ENCODE measurements around the gene SLC28A1.
A peak's percentile ranks its signal among the peaks of the same experiment; 100 is the strongest.

Gene SLC28A1, protein sequence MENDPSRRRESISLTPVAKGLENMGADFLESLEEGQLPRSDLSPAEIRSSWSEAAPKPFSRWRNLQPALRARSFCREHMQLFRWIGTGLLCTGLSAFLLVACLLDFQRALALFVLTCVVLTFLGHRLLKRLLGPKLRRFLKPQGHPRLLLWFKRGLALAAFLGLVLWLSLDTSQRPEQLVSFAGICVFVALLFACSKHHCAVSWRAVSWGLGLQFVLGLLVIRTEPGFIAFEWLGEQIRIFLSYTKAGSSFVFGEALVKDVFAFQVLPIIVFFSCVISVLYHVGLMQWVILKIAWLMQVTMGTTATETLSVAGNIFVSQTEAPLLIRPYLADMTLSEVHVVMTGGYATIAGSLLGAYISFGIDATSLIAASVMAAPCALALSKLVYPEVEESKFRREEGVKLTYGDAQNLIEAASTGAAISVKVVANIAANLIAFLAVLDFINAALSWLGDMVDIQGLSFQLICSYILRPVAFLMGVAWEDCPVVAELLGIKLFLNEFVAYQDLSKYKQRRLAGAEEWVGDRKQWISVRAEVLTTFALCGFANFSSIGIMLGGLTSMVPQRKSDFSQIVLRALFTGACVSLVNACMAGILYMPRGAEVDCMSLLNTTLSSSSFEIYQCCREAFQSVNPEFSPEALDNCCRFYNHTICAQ

GRCh38 chr15:84883916-84884781 lies at the start of gene SLC28A1:
SLC28A1 (plus strand) TSS chr15:84884662; CDS start chr15:84887761, 3,099 bp downstream.
- DNase-seq = no peak

- no peak for DNase-seq
Observed at GRCh38 chr15:84834969-84835368, 49.5 kb upstream of the SLC28A1 start.

DNA sequence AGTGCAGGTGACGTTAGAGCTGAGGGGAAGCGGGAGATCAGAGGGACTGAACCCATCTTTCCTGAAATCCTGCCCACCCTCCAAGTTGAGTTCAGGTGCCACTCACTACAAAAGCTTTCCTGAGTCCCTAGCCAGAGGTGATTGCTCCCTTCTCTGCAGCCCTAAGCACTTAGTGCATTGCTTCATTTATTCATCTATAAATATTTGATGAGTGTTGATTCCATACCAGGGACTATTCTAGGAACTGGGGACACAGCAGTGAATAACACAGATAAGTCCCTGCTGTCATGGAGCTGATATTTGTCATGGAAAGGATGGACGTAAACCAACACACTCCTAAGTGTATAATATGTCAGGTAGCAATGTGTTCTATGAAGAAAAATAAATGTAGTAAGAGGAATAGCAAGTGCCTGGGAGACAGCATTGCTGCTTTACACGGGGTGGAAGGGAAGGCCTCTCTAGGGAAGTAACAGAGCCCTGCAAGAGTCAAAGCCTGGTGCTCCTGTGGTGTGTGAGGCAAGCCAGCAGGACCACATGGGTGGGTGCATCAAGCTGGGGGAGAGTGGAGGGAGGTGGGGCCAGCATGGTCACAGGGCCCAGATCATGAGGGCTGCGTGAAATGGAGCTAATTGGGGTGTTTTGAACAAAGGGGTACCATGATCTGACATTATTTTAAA lies 48.7 kb upstream of the SLC28A1 start:
- no peak for DNase-seq

- no peak for DNase-seq
Observed at GRCh38 chr15:84836844-84837243, 47.6 kb upstream of the SLC28A1 start.

DNA sequence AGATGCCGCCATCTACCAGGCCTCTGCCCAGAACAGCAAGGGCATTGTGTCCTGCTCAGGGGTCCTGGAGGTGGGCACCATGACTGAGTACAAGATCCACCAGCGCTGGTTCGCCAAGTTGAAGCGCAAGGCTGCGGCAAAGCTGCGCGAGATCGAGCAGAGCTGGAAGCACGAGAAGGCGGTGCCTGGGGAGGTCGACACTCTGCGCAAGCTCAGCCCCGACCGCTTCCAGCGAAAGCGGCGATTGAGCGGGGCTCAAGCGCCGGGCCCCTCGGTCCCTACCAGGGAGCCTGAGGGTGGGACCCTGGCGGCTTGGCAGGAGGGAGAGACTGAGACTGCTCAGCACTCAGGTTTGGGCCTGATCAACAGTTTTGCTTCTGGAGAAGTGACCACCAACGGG lies 44.7 kb upstream of the SLC28A1 start:
- no peak for DNase-seq

DNA sequence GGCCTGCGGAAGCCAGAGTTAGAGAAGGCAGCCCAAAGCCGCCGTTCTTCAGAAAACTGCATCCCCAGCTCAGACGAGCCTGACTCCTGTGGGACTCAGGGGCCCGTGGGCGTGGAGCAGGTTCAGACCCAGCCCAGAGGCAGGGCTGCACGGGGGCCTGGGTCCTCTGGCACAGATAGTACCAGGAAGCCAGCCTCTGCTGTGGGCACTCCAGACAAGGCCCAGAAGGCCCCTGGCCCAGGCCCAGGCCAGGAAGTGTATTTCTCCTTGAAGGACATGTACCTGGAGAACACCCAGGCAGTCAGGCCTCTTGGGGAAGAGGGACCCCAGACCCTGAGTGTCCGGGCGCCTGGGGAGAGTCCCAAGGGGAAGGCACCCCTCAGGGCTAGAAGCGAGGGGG lies 44.2 kb upstream of the SLC28A1 start:
- DNase-seq = no peak

GRCh38 chr15:84840741-84841429 lies 43.6 kb upstream of the SLC28A1 start:
- peak; percentile 11 for DNase-seq

- no peak for DNase-seq
Observed at GRCh38 chr15:84842781-84843180, 41.7 kb upstream of the SLC28A1 start.

DNA sequence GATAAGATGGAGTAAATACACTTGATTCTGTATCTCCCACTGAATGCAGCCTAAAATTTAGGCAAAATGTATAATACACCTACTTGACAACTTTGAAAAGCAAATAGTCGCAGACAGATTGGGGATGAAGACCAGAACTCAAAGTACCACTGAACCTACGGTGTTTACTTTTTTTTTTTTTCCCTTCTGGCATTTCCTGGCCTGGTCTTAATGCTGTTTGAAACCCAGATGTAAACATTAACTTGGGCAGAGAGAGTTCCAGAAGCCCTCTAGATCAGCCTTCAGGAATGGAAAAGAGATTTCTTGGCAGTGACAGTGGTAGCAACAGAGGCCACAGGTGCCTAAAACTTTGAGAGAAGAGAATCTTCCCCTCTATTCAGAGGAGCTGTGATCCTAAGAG lies 39.5 kb upstream of the SLC28A1 start:
- no peak for DNase-seq

GRCh38 chr15:84845631-84846030 lies 38.8 kb upstream of the SLC28A1 start:
- peak; percentile 46 for DNase-seq

DNA sequence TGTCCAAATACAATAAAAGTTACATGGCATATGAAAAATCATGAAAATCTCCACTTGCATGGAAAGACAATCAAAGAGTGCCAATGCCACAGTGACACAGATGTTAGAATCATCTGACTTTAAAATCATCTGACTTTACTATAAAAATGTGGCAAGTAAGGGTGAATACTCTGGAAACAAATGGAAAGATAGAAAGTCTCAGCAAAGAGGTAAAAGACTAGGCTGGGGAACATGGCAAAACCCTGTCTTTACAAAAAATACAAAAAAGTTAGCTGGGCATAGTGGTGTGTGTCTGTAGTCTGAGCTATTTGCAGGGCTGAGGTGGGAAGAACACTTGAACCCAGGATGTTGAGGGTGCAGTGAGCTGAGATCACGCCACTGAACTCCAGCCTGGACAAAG lies 38.2 kb upstream of the SLC28A1 start:
- no peak for DNase-seq

GRCh38 chr15:84847382-84847781 lies 37.1 kb upstream of the SLC28A1 start:
- no peak for DNase-seq

GRCh38 chr15:84852212-84852611 lies 32.2 kb upstream of the SLC28A1 start:
- no peak for DNase-seq

DNA sequence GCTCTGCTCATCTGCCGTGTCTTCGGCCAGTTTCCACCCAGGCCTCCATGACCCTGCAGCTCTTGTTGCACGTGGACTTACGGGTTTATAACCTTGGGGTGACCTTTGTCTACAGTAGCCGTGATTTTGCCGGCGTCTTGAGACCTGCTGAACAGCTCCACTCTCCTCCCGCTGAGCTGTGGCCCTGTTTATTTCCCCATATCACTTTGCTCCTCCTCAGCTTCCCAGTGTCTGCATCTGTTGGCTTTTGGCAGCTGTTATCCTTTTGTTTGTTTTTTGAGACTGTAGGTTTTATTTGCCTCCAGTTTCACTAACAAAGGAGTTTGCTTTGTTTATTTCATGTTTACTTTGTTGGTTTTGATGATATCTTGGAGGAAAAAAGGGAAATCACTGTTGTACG lies 29.3 kb upstream of the SLC28A1 start:
- DNase-seq = no peak

- DNase-seq = no peak
Observed at GRCh38 chr15:84855765-84856164, 28.7 kb upstream of the SLC28A1 start.

- DNase-seq = no peak
Observed at GRCh38 chr15:84856731-84857417, 27.6 kb upstream of the SLC28A1 start.

DNA sequence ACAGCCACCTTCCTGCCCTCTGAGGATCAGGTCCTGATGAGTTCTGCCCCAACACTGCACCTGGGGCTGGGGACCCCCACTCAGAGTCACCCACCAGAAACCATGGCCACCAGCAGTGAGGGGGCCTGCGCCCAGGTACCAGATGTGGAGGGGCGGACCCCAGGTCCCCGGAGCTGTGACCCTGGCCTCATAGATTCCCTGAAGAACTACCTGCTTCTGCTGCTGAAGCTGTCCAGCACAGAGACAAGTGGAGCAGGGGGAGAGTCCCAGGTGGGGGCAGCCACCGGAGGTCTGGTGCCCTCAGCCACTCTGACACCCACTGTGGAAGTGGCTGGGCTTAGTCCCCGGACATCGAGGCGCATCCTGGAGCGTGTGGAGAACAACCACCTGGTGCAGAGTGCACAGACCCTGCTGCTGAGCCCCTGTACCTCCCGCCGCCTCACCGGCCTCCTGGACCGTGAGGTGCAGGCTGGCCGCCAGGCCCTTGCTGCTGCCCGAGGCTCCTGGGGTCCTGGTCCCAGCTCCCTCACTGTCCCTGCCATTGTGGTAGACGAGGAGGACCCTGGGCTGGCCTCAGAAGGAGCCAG lies 27.0 kb upstream of the SLC28A1 start:
- no peak for DNase-seq

DNA sequence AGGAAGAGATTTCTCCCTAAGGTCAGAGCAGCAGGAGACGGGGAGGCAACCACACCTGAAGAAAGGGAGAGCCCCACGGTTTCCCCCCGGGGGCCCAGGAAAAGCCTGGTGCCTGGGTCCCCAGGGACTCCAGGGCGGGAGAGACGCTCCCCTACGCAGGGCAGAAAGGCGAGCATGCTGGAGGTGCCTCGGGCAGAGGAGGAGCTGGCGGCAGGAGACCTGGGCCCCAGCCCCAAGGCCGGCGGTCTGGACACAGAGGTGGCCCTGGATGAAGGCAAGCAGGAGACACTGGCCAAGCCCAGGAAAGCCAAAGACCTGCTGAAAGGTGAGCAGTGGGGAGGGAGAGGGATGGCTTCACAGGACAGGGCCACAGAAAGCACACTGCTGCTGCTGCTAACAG lies 26.2 kb upstream of the SLC28A1 start:
- no peak for DNase-seq

- DNase-seq = no peak
Observed at GRCh38 chr15:84859144-84859543, 25.3 kb upstream of the SLC28A1 start.

DNA sequence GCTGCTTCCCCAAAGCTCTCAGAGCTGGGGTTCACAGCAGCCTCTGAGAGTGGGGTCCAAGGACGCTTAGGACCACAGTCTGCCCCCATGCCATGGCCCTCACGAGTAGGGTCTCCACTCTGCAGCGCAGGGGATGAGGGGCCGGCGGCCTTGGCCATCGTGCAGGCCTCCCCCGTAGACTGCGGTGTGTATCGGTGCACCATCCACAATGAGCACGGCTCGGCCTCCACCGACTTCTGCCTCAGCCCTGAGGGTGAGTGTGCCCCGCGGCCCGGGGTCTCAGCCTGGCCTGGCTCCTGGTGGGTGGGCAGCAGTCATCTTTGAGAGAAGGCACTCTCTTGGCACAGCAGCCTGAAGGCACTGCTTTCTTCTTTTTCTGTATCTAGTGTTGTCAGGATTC lies 24.8 kb upstream of the SLC28A1 start:
- DNase-seq = no peak

DNA sequence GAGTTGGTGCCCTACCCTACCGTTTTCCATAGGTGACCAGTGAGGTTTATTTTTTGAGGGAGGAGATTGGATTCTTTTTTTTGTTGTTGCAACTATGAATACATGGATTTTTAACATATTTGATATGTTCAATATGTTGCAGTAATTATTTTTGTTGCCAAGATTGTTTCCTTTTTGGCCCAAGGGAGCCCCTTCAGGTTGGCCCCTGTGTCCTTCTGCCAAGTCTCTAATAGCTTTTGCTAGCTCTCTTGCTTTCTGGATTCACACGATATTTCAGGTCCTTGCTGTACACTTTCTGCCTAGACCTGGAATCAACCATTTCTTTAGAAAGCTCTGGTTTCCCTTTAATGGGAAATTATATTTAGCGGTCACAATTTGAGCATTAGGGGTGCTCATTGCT lies 22.7 kb upstream of the SLC28A1 start:
- DNase-seq = no peak

All from fibroblast of skin of right quadriceps (primary cell).